HEK293 (cell line): ENCODE data around the gene CFAP299.

ENCODE experiments used
- CTCF ChIA-PET: fragments of 350-600 bp; formaldehyde crosslinking; extraction: SDS; loops from one replicate; lab custom pipeline; 2021; ENCODE audit warnings: antibody characterized with exemption; lab: Yijun Ruan, JAX
- POLR2A ChIA-PET: fragments of 300-600 bp; formaldehyde crosslinking; extraction: SDS; loops from one replicate; lab custom pipeline; 2020; ENCODE audit warnings: antibody characterized with exemption, inconsistent platforms; lab: Yijun Ruan, JAX
- H3K27ac ChIP-seq: fragments of 200-500 bp; sonication (Bioruptor generic); 2 replicates; pipeline ENCODE4 v1.5.1; 2014; ENCODE audit warnings: low read depth, low read length, control low read depth, inconsistent platforms; ENCODE audit errors: extremely low read depth
- H3K36me3 ChIP-seq, 2 experiments: fragments of 200-500 bp in 1 of 2; sonication (Bioruptor generic) in 1 of 2; 1 replicate in 1 of 2; 2 replicates in 1 of 2; pipeline ENCODE4 v1.5.1; 2014 to 2017; ENCODE audit warnings: inconsistent platforms in 2 of 2, low read length in 2 of 2; ENCODE audit not compliant: control insufficient read depth in 2 of 2, insufficient read depth in 1 of 2
- H3K4me1 ChIP-seq: fragments of 200-500 bp; sonication (Bioruptor generic); 2 replicates; pipeline ENCODE4 v1.5.1; 2014; ENCODE audit warnings: mild to moderate bottlenecking, low read length, inconsistent platforms; ENCODE audit not compliant: control insufficient read depth, insufficient read depth
- H3K4me3 ChIP-seq: 2 replicates; pipeline ENCODE4 v1.5.1; 2011; ENCODE audit warnings: low read depth, mild to moderate bottlenecking, control low read depth, low read length, moderate library complexity
- H3K9me3 ChIP-seq: fragments of 200-500 bp; sonication (Bioruptor generic); 2 replicates; pipeline ENCODE4 v1.5.1; 2014; ENCODE audit warnings: low read depth, low read length, inconsistent platforms; ENCODE audit not compliant: control insufficient read depth, insufficient read depth
- ELK4 ChIP-seq: IDR thresholded peaks from 2 replicates; pipeline ENCODE4 v1.6.1; 2011; ENCODE audit warnings: mild to moderate bottlenecking, low read depth, low read length, borderline replicate concordance
- GLIS2 ChIP-seq: fragments of 450-650 bp; formaldehyde crosslinking; IDR thresholded peaks from 2 replicates; pipeline ENCODE4 v1.5.1; 2016; ENCODE audit warnings: missing biosample characterization, missing genetic modification characterization
- KLF7 ChIP-seq: fragments of 450-650 bp; formaldehyde crosslinking; IDR thresholded peaks from 2 replicates; pipeline ENCODE4 v1.5.1; 2016; ENCODE audit warnings: missing biosample characterization, missing genetic modification characterization, borderline replicate concordance
- KLF9 ChIP-seq: fragments of 450-650 bp; formaldehyde crosslinking; IDR thresholded peaks from 2 replicates; pipeline ENCODE4 v1.5.1; 2016; ENCODE audit warnings: missing biosample characterization, missing genetic modification characterization, low read depth
- OSR2 ChIP-seq: fragments of 450-650 bp; formaldehyde crosslinking; IDR thresholded peaks from 2 replicates; pipeline ENCODE4 v1.5.1; 2016; ENCODE audit warnings: missing biosample characterization, missing genetic modification characterization
- PBX3 ChIP-seq: sonication (generic); formaldehyde crosslinking; IDR thresholded peaks from 2 replicates; pipeline ENCODE4 v1.8.1; 2022; ENCODE audit warnings: mild to moderate bottlenecking, moderate library complexity, missing genetic modification reagents
- SCRT1 ChIP-seq: fragments of 450-650 bp; formaldehyde crosslinking; IDR thresholded peaks from 2 replicates; pipeline ENCODE4 v1.5.1; 2016; ENCODE audit warnings: missing biosample characterization, missing genetic modification characterization, borderline replicate concordance
- TSHZ1 ChIP-seq: fragments of 450-650 bp; formaldehyde crosslinking; IDR thresholded peaks from 2 replicates; pipeline ENCODE4 v1.5.1; 2016; ENCODE audit warnings: missing biosample characterization, missing genetic modification characterization, borderline replicate concordance
- ZFP37 ChIP-seq: fragments of 450-650 bp; formaldehyde crosslinking; IDR thresholded peaks from 2 replicates; pipeline ENCODE4 v1.5.1; 2016; ENCODE audit warnings: missing biosample characterization, missing genetic modification characterization
- ZNF10 ChIP-seq: fragments of 450-650 bp; formaldehyde crosslinking; IDR thresholded peaks from 2 replicates; pipeline ENCODE4 v1.5.1; 2017; ENCODE audit warnings: missing biosample characterization, missing genetic modification characterization
- ZNF148 ChIP-seq: fragments of 450-650 bp; formaldehyde crosslinking; IDR thresholded peaks from 2 replicates; pipeline ENCODE4 v1.5.0; 2017; ENCODE audit warnings: missing biosample characterization, missing genetic modification characterization, borderline replicate concordance
- ZNF157 ChIP-seq: fragments of 450-650 bp; formaldehyde crosslinking; IDR thresholded peaks from 2 replicates; pipeline ENCODE4 v1.5.1; 2016; ENCODE audit warnings: missing biosample characterization, missing genetic modification characterization
- ZNF302 ChIP-seq: fragments of 450-650 bp; formaldehyde crosslinking; IDR thresholded peaks from 2 replicates; pipeline ENCODE4 v1.5.1; 2016; ENCODE audit warnings: missing biosample characterization, missing genetic modification characterization, low read depth
- ZNF391 ChIP-seq: fragments of 450-650 bp; formaldehyde crosslinking; IDR thresholded peaks from 2 replicates; pipeline ENCODE4 v1.5.1; 2016; ENCODE audit warnings: low read depth, missing biosample characterization, missing genetic modification characterization, borderline replicate concordance
- ZNF394 ChIP-seq: fragments of 450-650 bp; formaldehyde crosslinking; IDR thresholded peaks from 2 replicates; pipeline ENCODE4 v1.5.1; 2016; ENCODE audit warnings: missing biosample characterization, missing genetic modification characterization, mild to moderate bottlenecking, moderate library complexity, borderline replicate concordance
- ZNF416 ChIP-seq: fragments of 450-650 bp; formaldehyde crosslinking; IDR thresholded peaks from 2 replicates; pipeline ENCODE4 v1.5.1; 2016; ENCODE audit warnings: missing biosample characterization, missing genetic modification characterization
- ZNF473 ChIP-seq: fragments of 450-650 bp; formaldehyde crosslinking; IDR thresholded peaks from 2 replicates; pipeline ENCODE4 v1.5.1; 2017; ENCODE audit warnings: missing biosample characterization, missing genetic modification characterization
- ZNF501 ChIP-seq: fragments of 450-650 bp; formaldehyde crosslinking; IDR thresholded peaks from 2 replicates; pipeline ENCODE4 v1.5.1; 2016; ENCODE audit warnings: missing biosample characterization, missing genetic modification characterization
- ZNF510 ChIP-seq: fragments of 450-650 bp; formaldehyde crosslinking; IDR thresholded peaks from 2 replicates; pipeline ENCODE4 v1.5.1; 2018; ENCODE audit warnings: mild to moderate bottlenecking, missing genetic modification characterization, missing biosample characterization; ENCODE audit not compliant: insufficient replicate concordance
- ZNF513 ChIP-seq: fragments of 450-650 bp; IDR thresholded peaks from 2 replicates; pipeline ENCODE4 v1.5.1; 2018; ENCODE audit warnings: missing biosample characterization, missing genetic modification characterization
- ZNF571 ChIP-seq: fragments of 450-650 bp; formaldehyde crosslinking; IDR thresholded peaks from 2 replicates; pipeline ENCODE4 v1.5.0; 2017; ENCODE audit warnings: missing biosample characterization, missing genetic modification characterization
- ZNF623 ChIP-seq: fragments of 450-650 bp; formaldehyde crosslinking; IDR thresholded peaks from 2 replicates; pipeline ENCODE4 v1.5.1; 2016; ENCODE audit warnings: missing biosample characterization, missing genetic modification characterization
- ZNF639 ChIP-seq: fragments of 450-650 bp; formaldehyde crosslinking; IDR thresholded peaks from 2 replicates; pipeline ENCODE4 v1.5.1; 2016; ENCODE audit warnings: missing biosample characterization, missing genetic modification characterization
- ZNF704 ChIP-seq: fragments of 450-650 bp; formaldehyde crosslinking; IDR thresholded peaks from 2 replicates; pipeline ENCODE4 v1.5.1; 2016; ENCODE audit warnings: missing biosample characterization, missing genetic modification characterization
- ZNF76 ChIP-seq: fragments of 450-650 bp; formaldehyde crosslinking; IDR thresholded peaks from 2 replicates; pipeline ENCODE4; 2016; ENCODE audit warnings: low read depth, missing biosample characterization, missing genetic modification characterization, borderline replicate concordance
- ZNF830 ChIP-seq: fragments of 450-650 bp; IDR thresholded peaks from 2 replicates; pipeline ENCODE4 v1.5.0; 2018; ENCODE audit warnings: missing biosample characterization, missing genetic modification characterization, low read depth, mild to moderate bottlenecking, moderate library complexity

CFAP299 gene

GRCh38 chr4:80412322-80412721 is 76.8 kb downstream of the CFAP299 start (continued):
- TF ChIP-seq ZNF394 (tag by site-specific recombination), result no peak
- TF ChIP-seq ZNF473 (tag by site-specific recombination), result no peak
- TF ChIP-seq ZNF10 (tag by site-specific recombination), result no peak
- no peak for TF ChIP-seq OSR2 (tag by site-specific recombination)
- no peak for TF ChIP-seq SCRT1
- TF ChIP-seq ZNF510 (tag by site-specific recombination), result no peak
- TF ChIP-seq ZNF571 (tag by site-specific recombination), result no peak
- TF ChIP-seq KLF7, result no peak
- no peak for TF ChIP-seq ZNF704 (tag by site-specific recombination)
- no peak for TF ChIP-seq ZNF501
- TF ChIP-seq ZNF76, result no peak
- TF ChIP-seq, all 188 proteins: peak for 0

GRCh38 chr4:80413086-80413485 is 77.6 kb downstream of the CFAP299 start:
- H3K4me3 ChIP-seq, result no peak overlapping the region
- CTCF ChIA-PET, result no interaction called here

More at GRCh38 chr4:80413086-80413485, 77.6 kb downstream of the CFAP299 start:
- no peaks in the 10 kb centered on the region for H3K36me3 ChIP-seq
- no peaks in the 10 kb centered on the region for H3K4me1 ChIP-seq
- TF ChIP-seq ZNF416 (tag by site-specific recombination) (no peak), ZFP37 (tag by site-specific recombination) (no peak), ZNF513 (tag by site-specific recombination) (no peak), ZNF830 (tag by site-specific recombination) (no peak), ZNF302 (tag by site-specific recombination) (no peak), PBX3 (CRISPR knock-in tag) (no peak), GLIS2 (tag by site-specific recombination) (no peak), KLF9 (tag by site-specific recombination) (no peak), ZNF391 (tag by site-specific recombination) (no peak), ZNF623 (tag by site-specific recombination) (no peak), ZNF639 (no peak), ZNF157 (no peak), ZNF148 (tag by site-specific recombination) (no peak), TSHZ1 (tag by site-specific recombination) (no peak), ELK4 (no peak)
- no peak overlapping the region for H3K27ac ChIP-seq
- no peaks in the 10 kb centered on the region for H3K9me3 ChIP-seq
- POLR2A ChIA-PET, result no interaction called here
